Parathyroid adenoma (tissue), 2 donors: Measurements from ENCODE around the gene CDK13.

ENCODE experiments used
- H2AFZ ChIP-seq: fragments of 300-600 bp; sonication (generic); one replicate; pipeline ENCODE4 v1.7.0; 2017; ENCODE audit warnings: antibody characterized with exemption, mild to moderate bottlenecking
- H3K27ac ChIP-seq: fragments of 300-600 bp; sonication (generic); one replicate; pipeline ENCODE4 v1.7.0; 2017
- H3K27me3 ChIP-seq: fragments of 300-600 bp; sonication (generic); one replicate; pipeline ENCODE4 v1.7.0; 2017; ENCODE audit warnings: low read length; ENCODE audit not compliant: control insufficient read depth, insufficient read depth
- H3K36me3 ChIP-seq: fragments of 300-600 bp; sonication (generic); one replicate; pipeline ENCODE4 v1.7.0; 2017; ENCODE audit warnings: low read length; ENCODE audit not compliant: control insufficient read depth, insufficient read depth
- H3K4me1 ChIP-seq: fragments of 300-600 bp; sonication (generic); one replicate; pipeline ENCODE4 v1.7.0; 2017; ENCODE audit warnings: control low read depth
- H3K4me2 ChIP-seq: fragments of 300-600 bp; sonication (generic); one replicate; pipeline ENCODE4 v1.7.0; 2017; ENCODE audit warnings: low read length
- H3K4me3 ChIP-seq: fragments of 300-600 bp; sonication (generic); one replicate; pipeline ENCODE4 v1.7.0; 2017; ENCODE audit warnings: low read depth, low read length
- H3K79me2 ChIP-seq: fragments of 300-600 bp; sonication (generic); one replicate; pipeline ENCODE4 v1.7.0; 2017; ENCODE audit warnings: control low read depth
- H3K9ac ChIP-seq: fragments of 300-600 bp; sonication (generic); one replicate; pipeline ENCODE4 v1.7.0; 2017; ENCODE audit warnings: mild to moderate bottlenecking
- H3K9me3 ChIP-seq: fragments of 300-600 bp; sonication (generic); one replicate; pipeline ENCODE4 v1.7.0; 2017; ENCODE audit warnings: low read length; ENCODE audit not compliant: control insufficient read depth
- TF ChIP-seq, protein P1 (sequence below): fragments of 300-600 bp; sonication (generic); IDR thresholded peaks from one replicate; pipeline ENCODE4 v1.7.0; 2017; ENCODE audit warnings: antibody characterized with exemption, mild to moderate bottlenecking
- donor health status: primary hyperparathyroidism.

CDK13 gene

GRCh38 chr7:39934132-39934531, 15.9 kb upstream of the CDK13 start:
- no peak overlapping the region for H3K9ac ChIP-seq
- no peak overlapping the region for H2AFZ ChIP-seq

GRCh38 chr7:39936761-39937160, 13.3 kb upstream of the CDK13 start:
- no peaks in the 10 kb centered on the region for H3K79me2 ChIP-seq
- no peak overlapping the region for H3K27ac ChIP-seq
- no peaks in the 10 kb centered on the region for H3K36me3 ChIP-seq
- H3K4me3 ChIP-seq, result no peak overlapping the region
- no peak overlapping the region for H3K9ac ChIP-seq
- H3K9me3 ChIP-seq, result no peaks in the 10 kb centered on the region
- no peak overlapping the region for H2AFZ ChIP-seq
- no peak overlapping the region for H3K4me2 ChIP-seq
- TF ChIP-seq, protein P1, sequence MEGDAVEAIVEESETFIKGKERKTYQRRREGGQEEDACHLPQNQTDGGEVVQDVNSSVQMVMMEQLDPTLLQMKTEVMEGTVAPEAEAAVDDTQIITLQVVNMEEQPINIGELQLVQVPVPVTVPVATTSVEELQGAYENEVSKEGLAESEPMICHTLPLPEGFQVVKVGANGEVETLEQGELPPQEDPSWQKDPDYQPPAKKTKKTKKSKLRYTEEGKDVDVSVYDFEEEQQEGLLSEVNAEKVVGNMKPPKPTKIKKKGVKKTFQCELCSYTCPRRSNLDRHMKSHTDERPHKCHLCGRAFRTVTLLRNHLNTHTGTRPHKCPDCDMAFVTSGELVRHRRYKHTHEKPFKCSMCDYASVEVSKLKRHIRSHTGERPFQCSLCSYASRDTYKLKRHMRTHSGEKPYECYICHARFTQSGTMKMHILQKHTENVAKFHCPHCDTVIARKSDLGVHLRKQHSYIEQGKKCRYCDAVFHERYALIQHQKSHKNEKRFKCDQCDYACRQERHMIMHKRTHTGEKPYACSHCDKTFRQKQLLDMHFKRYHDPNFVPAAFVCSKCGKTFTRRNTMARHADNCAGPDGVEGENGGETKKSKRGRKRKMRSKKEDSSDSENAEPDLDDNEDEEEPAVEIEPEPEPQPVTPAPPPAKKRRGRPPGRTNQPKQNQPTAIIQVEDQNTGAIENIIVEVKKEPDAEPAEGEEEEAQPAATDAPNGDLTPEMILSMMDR, result no peak
- H3K4me1 ChIP-seq, result no peaks in the 10 kb centered on the region
- no peaks in the 10 kb centered on the region for H3K27me3 ChIP-seq

More at GRCh38 chr7:39934132-39934531, 15.9 kb upstream of the CDK13 start:
- Histone ChIP-seq H3K27ac (no peak overlapping the region), H3K4me1 (no peaks in the 10 kb centered on the region), H3K79me2 (no peaks in the 10 kb centered on the region), H3K4me2 (no peak overlapping the region), H3K4me3 (no peak overlapping the region), H3K27me3 (no peaks in the 10 kb centered on the region), H3K9me3 (no peaks in the 10 kb centered on the region), H3K36me3 (no peaks in the 10 kb centered on the region)
- TF ChIP-seq, protein P1, result no peak

DNA sequence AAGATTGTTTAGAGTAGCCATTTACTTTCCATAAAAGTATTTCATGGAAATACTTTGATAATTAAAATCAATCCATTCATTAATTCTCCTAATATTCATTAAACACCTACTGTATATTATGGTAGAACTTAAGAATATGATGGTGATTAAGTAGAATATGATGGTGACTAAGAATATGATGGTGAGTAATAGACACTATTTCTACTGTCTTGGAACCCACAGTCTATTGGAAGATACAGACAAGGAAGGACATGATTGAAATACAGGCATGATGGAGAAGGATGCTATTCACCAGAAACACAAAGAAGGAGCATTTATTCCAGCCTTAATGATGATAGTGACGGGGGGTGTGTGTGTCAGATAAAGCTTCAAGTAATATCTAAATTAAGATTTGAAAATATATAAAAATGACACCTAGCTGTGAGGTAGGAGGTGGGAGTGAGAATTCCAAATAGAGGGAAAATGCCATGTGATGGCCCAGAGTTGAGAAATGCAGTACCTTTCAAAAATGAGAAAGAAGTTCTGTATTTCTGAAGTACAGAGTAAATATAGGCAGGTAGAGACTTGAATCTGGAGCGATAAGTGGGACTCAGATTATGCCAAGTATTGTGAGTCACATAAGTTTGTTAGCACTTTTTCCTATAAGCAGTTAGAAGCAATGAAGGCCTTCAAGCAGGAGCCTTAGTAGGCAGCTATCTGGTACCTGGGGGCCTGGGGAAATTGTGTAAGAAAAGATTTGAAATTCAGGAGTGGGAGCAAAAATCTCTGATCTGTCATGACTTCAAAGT, 12.5 kb upstream of the CDK13 start:
- Histone ChIP-seq H3K36me3 (no peaks in the 10 kb centered on the region), H2AFZ (no peak overlapping the region)
- TF ChIP-seq, protein P1, result no peak

DNA sequence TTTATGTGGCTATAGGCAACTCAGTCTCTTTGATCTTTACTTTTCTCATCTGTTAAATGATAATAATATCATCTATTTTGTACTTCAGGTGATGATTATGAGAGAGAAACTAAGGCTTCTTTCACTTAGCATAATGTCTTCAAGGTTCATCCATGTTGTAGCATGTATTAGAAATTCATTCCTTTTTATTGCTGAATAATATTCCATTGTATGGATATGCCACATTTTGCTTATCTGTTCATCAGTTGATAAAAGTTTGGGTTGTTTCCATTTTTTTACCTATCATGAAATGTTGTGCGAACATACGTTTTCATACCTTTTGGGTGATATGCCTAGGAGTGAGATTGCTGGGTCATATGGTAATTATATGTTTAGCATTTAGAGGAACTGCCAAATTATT, 7.2 kb upstream of the CDK13 start:
- H3K27me3 ChIP-seq, result no peaks in the 10 kb centered on the region
- H3K9me3 ChIP-seq, result no peaks in the 10 kb centered on the region
- TF ChIP-seq, protein P1, result no peak
- H3K4me1 ChIP-seq, result no peaks in the 10 kb centered on the region
- H3K36me3 ChIP-seq, result no peaks in the 10 kb centered on the region
- no peaks in the 10 kb centered on the region for H3K79me2 ChIP-seq
- no peak overlapping the region for H3K27ac ChIP-seq
- no peak overlapping the region for H3K4me2 ChIP-seq
- no peak overlapping the region for H3K4me3 ChIP-seq
- no peak overlapping the region for H3K9ac ChIP-seq
- H2AFZ ChIP-seq, result no peak overlapping the region

More for the DNA sequence above, 12.5 kb upstream of the CDK13 start:
- Histone ChIP-seq H3K4me3 (no peak overlapping the region), H3K9me3 (no peaks in the 10 kb centered on the region), H3K27me3 (no peaks in the 10 kb centered on the region), H3K27ac (no peak overlapping the region), H3K79me2 (no peaks in the 10 kb centered on the region), H3K4me2 (no peak overlapping the region), H3K4me1 (no peaks in the 10 kb centered on the region), H3K9ac (no peak overlapping the region)

DNA sequence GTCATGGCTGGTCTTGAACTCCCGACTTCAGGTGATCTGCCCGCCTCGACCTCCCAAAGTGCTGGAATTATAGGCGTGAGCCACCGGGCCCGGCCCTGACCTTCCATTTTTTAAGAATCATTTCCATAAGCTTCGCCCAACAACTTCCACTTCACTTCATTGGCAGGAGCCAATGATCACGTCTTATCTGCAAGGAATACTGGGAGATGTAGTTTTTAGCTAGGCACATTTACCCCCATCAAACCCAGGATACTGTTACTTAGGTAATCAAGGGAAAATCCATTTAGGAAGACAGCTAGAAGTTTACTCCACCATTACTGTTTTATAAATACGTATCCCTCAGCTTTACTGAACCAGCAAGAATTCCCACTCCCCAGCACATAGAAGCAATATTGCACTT, 3.4 kb upstream of the CDK13 start:
- Histone ChIP-seq H3K9me3 (no peaks in the 10 kb centered on the region), H3K9ac (no peak overlapping the region), H3K27ac (no peak overlapping the region), H3K4me1 (peaks cover 7% of the 10 kb centered on the region), H2AFZ (no peak overlapping the region), H3K4me3 (no peak overlapping the region), H3K79me2 (peaks cover under 1% of the 10 kb centered on the region), H3K36me3 (no peaks in the 10 kb centered on the region), H3K27me3 (no peaks in the 10 kb centered on the region), H3K4me2 (no peak overlapping the region)
- TF ChIP-seq, protein P1, result no peak
